HG02642 (cell line): ENCODE measurements around the gene KLRF1.
"Not testable (repeated sequence)": the region's sequence is repeated elsewhere in the genome, so short reads cannot be mapped to it uniquely, and the experiment has no call there.

ENCODE experiments used
- ATAC-seq: cut with Tn5 transposase; IDR thresholded peaks from one replicate; pipeline ENCODE4 v1.9.1; 2021; ENCODE audit warnings: mild to moderate bottlenecking; ENCODE audit not compliant: unreplicated experiment, poor library complexity

The KLRF1 gene

DNA sequence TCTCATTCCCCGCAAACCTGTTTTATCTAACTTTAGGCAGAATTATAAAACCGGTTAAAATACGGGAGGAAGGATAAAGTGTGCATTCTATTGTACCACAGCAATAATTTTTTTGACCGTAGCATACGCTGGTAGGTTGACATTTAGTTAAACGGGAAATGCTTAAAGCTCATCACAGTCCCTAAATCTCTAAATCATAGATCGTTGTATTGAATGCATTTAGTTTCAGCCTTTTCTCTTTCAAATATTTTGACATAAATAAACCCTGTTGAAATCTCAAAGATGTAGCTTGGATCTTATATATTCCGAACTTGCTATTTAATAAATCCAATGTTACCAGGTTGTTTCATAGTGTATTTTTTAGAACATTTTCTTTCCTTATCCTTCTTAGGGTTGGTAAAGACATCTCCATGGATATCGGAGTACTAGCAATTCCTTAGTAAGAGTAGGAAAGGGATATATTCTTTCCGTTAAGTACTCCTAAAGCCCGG, 41.1 kb downstream of the KLRF1 start:
- no peak for ATAC-seq

DNA sequence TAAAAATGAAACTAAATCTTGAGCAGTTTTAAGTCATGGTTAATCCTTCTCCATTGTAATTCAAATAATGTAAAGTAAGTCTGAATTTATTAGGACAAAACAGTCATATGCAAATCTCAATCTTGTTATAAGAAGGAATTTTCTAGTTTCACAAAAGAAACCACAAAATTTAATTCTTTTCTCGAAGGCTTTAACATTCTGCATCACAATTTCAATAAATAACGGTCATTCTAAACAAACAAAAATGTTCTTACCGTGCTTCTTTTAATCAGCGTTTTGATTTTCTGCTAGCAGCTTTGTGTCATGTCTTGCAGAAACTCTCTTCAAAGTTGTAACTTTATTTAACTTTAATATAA, 41.6 kb downstream of the KLRF1 start:
- ATAC-seq = no peak

DNA sequence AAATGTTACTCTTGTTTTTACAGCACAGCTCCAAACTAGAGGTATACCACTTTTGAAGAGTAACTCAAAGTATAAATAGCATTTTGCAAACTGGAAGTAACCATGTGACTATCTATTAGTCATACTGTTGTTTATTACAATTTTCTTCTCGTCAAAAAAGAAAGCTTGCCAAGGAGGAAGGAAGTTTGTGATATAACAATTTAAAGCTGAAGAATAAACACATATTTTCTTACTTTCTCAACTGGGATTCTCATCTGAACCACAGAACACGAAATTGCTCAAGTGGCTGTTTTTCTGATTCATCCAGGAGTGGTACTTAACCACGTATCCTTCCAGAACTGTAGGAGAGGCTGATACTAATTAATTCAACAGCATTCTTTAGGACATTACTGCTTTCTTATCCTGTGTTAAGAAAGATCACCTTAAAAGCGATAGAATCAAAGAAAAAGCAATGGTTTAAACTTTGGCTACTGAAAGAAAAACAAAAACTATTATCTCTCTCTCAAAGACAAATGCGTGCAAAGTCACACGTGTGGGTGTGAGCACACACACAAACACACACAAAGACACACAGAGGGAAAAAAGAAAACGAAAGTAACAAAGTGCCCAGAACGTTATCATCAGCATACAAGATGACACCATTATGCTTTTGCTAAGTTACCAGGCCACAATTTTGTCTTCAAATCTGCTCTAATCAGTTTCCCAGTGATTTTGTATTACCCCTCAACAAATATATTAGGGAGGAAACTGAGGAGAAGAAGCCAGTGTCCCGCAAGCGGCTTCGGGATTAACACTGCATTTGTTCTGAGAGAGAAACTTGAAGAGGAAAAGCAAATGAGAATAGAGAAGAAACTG, 42.3 kb downstream of the KLRF1 start, which contains the start of gene CLEC2B:
TSS of gene CLEC2B (minus strand) at position 48 of the 855 bp plus-strand sequence.
- ATAC-seq = no peak

DNA sequence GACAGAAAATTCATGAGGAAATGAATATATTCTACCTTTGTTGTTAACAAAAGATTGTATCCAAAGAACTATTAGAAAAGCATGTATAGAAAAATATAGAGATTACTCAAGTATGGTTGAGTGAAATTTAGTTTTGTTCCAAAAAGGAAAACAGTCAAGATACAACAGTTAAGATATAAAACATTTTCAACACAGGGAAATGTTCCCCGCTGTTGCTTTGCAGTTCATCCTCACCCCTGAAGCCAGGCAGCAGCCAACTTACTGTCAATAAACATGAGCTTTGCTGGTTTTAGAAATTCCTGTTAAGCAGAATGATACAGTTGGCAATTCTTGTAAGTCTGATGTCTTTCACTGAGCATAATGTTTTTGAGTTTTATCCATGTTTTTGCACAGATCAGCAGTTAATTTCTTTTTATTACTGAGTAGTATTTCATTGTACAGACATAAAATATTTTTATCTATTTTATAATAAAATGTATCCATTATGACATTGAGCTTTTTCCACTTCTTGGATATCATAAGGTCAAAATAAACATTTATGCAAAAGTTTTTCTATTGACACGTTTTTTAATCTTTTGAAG, 43.1 kb downstream of the KLRF1 start:
- ATAC-seq = no peak

DNA sequence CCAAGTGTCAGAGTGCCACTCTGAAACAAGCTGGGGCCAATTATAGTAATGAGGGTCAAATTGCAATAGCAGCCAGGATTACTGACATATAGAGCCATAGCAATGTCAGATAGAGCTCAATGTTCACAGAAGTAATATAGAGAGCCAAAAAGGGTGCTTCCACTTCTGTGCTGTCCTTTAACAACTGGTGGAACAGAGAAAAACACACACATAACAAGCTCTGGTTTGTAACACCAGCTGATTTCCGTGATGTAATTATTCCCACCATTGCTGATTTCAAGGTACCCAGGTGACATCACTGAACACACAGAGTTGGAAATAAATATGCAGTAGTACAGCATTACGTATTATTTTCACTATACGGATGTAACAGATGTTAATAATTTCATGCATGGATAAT, 44.9 kb downstream of the KLRF1 start:
- ATAC-seq = no peak

DNA sequence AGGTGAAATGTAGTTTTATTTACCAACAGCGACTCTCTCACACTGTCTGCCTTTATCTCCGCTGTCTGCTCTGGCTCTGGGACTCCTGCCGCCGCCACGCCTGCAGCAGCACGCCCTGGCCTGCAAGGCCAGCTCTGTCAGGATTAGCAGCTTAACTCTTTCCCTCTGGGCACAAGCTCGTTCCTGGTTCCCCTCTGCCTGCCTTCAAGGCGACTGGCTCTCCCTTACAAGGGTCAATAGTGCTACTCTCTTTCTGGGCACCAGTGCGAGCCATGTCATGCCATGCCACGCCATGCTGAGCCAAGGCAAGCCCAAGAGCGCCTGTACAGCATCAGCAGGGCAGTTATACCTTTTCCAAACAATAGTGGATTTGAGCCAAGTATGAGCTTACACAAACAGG, 45.5 kb downstream of the KLRF1 start:
- ATAC-seq = no peak

DNA sequence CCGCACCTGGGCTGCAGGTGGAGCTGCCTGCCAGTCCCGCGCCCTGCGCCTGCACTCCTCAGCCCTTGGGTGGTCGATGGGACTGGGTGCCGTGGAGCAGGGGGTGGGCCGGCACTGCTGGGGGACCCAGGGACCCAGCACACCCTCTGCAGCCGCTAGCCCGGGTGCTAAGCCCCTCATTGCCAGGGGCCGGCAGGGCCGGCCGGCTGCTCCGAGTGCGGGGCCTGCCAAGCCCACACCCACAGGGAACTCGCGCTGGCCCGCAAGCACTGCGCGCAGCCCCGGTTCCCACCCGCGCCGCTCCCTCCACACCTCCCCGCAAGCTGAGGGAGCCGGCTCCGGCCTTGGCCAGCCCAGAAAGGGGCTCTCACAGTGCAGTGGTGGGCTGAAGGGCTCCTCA, 48.8 kb downstream of the KLRF1 start:
- ATAC-seq = not testable (repeated sequence)

DNA sequence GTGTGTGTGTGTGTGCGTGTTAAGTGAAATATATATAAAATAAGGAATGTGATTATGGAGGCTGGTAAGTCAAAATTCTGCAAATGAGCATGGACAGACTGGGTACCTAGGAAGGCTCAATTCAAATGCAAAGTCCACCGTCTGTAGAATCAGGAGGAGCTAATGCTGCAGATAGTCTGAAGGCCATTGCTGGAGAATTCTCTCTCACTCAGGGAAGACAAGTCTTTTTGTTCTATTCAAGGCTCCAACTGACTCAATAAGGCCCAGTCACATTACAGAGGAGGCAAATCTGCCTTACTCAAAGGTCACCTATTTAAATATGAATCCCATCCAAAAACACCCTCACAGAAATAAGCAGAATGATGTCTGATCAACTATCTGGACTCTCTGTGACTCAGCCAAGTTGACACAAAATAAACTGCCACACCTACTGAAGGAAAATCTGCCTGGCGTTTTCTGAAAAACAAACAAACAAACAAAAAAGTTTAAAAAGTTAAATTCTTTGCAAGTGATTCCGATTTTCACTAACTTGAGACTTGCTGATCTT, 53.3 kb downstream of the KLRF1 start:
- ATAC-seq = no peak

DNA sequence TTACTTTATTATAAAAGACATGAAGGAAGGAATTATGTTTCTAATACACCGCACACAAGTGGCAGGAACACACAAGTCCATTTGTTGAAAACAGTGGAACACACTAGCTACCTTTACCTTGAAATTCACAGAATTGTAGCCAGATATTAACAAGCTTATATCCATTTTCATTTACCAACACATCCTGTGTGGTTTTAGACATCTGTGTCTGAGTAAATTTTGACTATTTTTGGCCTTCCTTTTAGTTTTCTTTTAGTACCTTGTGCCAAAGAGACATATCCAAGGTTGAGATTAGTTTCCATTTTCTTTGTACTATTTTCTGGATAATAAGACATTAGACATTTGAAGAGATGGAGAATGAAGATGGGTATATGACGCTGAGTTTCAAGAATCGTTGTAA, 54.0 kb downstream of the KLRF1 start, which contains the start of gene KLRF2:
TSS of gene KLRF2 (plus strand) at position 244 of the 400 bp plus-strand sequence. CDS start at position 351, 107 bp downstream.
- no peak for ATAC-seq

DNA sequence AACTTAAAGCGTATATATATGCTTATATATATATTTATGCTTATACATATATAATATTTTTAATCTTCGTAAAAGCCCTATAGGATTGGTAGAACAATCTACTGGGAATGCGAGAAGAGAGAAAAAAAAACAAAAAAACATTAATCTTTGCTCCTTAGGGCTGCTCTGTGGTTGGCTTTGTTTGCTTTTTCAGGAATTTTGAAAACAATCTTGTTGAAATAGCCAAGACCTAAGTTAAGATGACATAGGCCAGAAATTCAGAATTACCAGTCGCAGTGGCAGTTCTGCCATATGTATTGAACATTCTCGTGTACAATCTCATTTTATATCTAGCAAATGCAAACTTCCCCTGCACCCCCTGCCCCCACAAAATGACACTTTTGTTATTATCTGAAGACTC, 54.7 kb downstream of the KLRF1 start:
- ATAC-seq = no peak

DNA sequence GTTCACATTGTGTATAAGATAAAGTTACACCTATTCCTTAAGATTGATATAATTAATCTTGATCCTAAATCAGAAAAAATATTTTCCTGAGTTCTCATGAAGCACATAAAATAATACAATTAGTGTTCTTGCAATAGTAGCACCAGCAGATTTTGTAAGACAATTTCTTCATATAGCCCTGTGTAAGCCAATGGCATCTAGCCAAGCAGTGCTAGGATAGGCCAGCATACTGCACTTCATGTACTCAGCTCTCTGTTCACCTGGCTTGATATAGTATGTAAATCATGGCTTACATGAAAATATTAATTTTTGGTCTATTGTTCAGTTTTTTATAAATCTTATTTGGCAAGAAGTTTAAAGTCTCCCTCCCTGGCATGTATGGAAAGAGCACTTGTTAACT, 55.9 kb downstream of the KLRF1 start:
- no peak for ATAC-seq

DNA sequence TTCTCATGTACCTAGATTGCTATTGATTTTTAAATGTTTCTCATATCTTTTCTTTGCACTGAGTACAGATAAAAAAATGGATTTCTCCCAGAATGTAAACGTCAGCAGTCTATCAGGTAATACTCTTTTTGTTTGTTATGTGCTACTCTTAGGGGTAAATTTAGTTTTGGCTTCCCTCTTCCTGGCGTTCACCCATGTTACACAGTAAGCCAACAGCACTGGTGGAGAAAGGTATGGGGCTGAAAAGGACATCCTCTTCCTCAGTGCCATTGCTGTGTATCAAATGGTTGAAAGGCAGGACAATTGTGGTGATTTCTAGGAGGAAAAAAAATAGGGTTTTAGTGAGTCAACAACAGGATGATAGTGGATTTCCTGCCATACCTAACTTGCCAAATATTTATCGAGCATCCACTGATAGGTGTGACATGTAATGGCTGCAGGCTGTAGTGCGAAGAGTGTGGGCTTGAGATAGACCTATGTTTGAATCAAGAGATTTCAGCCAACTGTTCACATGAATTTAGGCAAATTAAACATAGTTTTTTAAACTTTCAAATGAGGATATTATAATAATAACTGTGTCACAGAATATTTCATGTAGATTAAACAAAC, 61.5 kb downstream of the KLRF1 start:
- no peak for ATAC-seq
